DMS79 (cell line): ENCODE measurements around the gene PIM2.

Experiments used
- DNase-seq: peaks from one replicate; lab custom pipeline; 2025; lab: John Stamatoyannopoulos, UW

The PIM2 gene

GRCh38 chrX:48918643-48919340 lies at the start of gene PIM2:
PIM2 (minus strand) TSS chrX:48919024; CDS start chrX:48918834, 190 bp downstream.
- DNase-seq = peak; percentile 92

GRCh38 chrX:48968377-48968776 lies 49.6 kb upstream of the PIM2 start:
- DNase-seq = no peak

- DNase-seq = no peak
Measured at GRCh38 chrX:48966796-48967579, 48.2 kb upstream of the PIM2 start.

- no peak for DNase-seq
Measured at GRCh38 chrX:48965959-48966358, 47.1 kb upstream of the PIM2 start.

GRCh38 chrX:48961585-48962091 lies 42.8 kb upstream of the PIM2 start:
- no peak for DNase-seq

GRCh38 chrX:48960291-48960690 lies 41.5 kb upstream of the PIM2 start:
- no peak for DNase-seq

- DNase-seq = no peak
Measured at GRCh38 chrX:48958635-48959094, 39.8 kb upstream of the PIM2 start.

GRCh38 chrX:48957827-48958634 lies 39.2 kb upstream of the PIM2 start:
- DNase-seq = peak; percentile 91

- peak; percentile 51 for DNase-seq
Measured at GRCh38 chrX:48957477-48957826, 38.6 kb upstream of the PIM2 start, which contains the start of gene OTUD5. OTUD5 (minus strand) TSS chrX:48957607; CDS start chrX:48957570, 37 bp downstream.

GRCh38 chrX:48956728-48957414 lies 38.0 kb upstream of the PIM2 start:
- DNase-seq = no peak

GRCh38 chrX:48948589-48948988 lies 29.8 kb upstream of the PIM2 start:
- DNase-seq = no peak

- no peak for DNase-seq
Measured at GRCh38 chrX:48945517-48946348, 26.9 kb upstream of the PIM2 start.

GRCh38 chrX:48942895-48943294 lies 24.1 kb upstream of the PIM2 start:
- DNase-seq = no peak

- DNase-seq = no peak
Measured at GRCh38 chrX:48940404-48940955, 21.7 kb upstream of the PIM2 start.

- no peak for DNase-seq
Measured at GRCh38 chrX:48939524-48940228, 20.9 kb upstream of the PIM2 start.

GRCh38 chrX:48938721-48939425 lies 20.0 kb upstream of the PIM2 start:
- DNase-seq = no peak

- no peak for DNase-seq
Measured at GRCh38 chrX:48937054-48937907, 18.5 kb upstream of the PIM2 start.

GRCh38 chrX:48936429-48937053 lies 17.7 kb upstream of the PIM2 start:
- no peak for DNase-seq
